Vagina (tissue), 2 donors: ENCODE data around the gene S100A8.

ENCODE experiments used
- CTCF ChIP-seq, 3 experiments: fragments of 450-650 bp in 2 of 3; fragments of 200-600 bp in 1 of 3; sonication (generic) in 1 of 3; IDR thresholded peaks; one replicate each; pipeline ENCODE4 v1.5.1; 2017 to 2019; ENCODE audit warnings: antibody characterized with exemption in 3 of 3, mild to moderate bottlenecking in 2 of 3, moderate library complexity in 2 of 3
- POLR2A ChIP-seq, 2 donors: fragments of 450-650 bp; IDR thresholded peaks; one replicate each; pipeline ENCODE4 v1.6.1; 2017; ENCODE audit warnings: antibody characterized with exemption in 2 of 2, mild to moderate bottlenecking in 2 of 2, moderate library complexity in 2 of 2
- POLR2AphosphoS5 ChIP-seq, 2 donors: sonication (generic); formaldehyde crosslinking; IDR thresholded peaks; one replicate each; pipeline ENCODE4 v1.9.0; 2017; ENCODE audit warnings: antibody characterized with exemption in 2 of 2, mild to moderate bottlenecking in 2 of 2, low read depth in 1 of 2; ENCODE audit not compliant: insufficient read depth in 1 of 2

- TF ChIP-seq POLR2A (IDR thresholded peaks at IDR 0.05), result no peak
- no peak for TF ChIP-seq CTCF (IDR thresholded peaks at IDR 0.05)
- peak in 1 of 2 donors; percentile 16 for TF ChIP-seq POLR2AphosphoS5 (IDR thresholded peaks at IDR 0.05; ENCODE audit: insufficient read depth in 1 of 2, low read depth in 1 of 2)
Observed at GRCh38 chr1:153390938-153391710, at the start of gene S100A8.
